WTC11 (cell line): ENCODE results near the gene LGR4.

Experiments used
- ATF3 ChIP-seq: sonication (generic); formaldehyde crosslinking; conservative IDR thresholded peaks from 2 replicates; pipeline ENCODE4 v1.8.1; 2022; ENCODE audit warnings: mild to moderate bottlenecking, missing genetic modification reagents
- CTCF ChIP-seq: fragments of 200-600 bp; IDR thresholded peaks from 2 replicates; pipeline ENCODE4 v1.8.0; 2022; ENCODE audit warnings: antibody characterized with exemption
- ETV6 ChIP-seq: sonication (generic); formaldehyde crosslinking; IDR thresholded peaks from 2 replicates; pipeline ENCODE4 v1.8.1; 2022; ENCODE audit warnings: mild to moderate bottlenecking, missing genetic modification reagents
- MAX ChIP-seq: sonication (generic); formaldehyde crosslinking; IDR thresholded peaks from 2 replicates; pipeline ENCODE4 v1.8.0; 2022; ENCODE audit warnings: mild to moderate bottlenecking, missing genetic modification reagents
- SP1 ChIP-seq: sonication (generic); formaldehyde crosslinking; conservative IDR thresholded peaks from 2 replicates; pipeline ENCODE4 v1.8.1; 2022; ENCODE audit warnings: missing genetic modification reagents
- USF1 ChIP-seq: sonication (generic); formaldehyde crosslinking; IDR thresholded peaks from 2 replicates; pipeline ENCODE4 v1.8.0; 2022; ENCODE audit warnings: mild to moderate bottlenecking, missing genetic modification reagents
- USF2 ChIP-seq: sonication (generic); formaldehyde crosslinking; IDR thresholded peaks from 2 replicates; pipeline ENCODE4 v1.8.1; 2023; ENCODE audit warnings: mild to moderate bottlenecking, missing genetic modification reagents, moderate library complexity
- ZNF317 ChIP-seq: sonication (generic); formaldehyde crosslinking; IDR thresholded peaks from 2 replicates; pipeline ENCODE4 v1.8.1; 2023; ENCODE audit warnings: low read depth, mild to moderate bottlenecking, moderate library complexity, missing genetic modification reagents, borderline replicate concordance
- ZNF423 ChIP-seq: fragments of 250-450 bp; sonication (Bioruptor Pico); IDR thresholded peaks from 2 replicates; pipeline ENCODE4 v2.1.2; 2022; ENCODE audit warnings: mild to moderate bottlenecking, moderate library complexity

- TF ChIP-seq USF2 (CRISPR knock-in tag) (no peak), MAX (CRISPR knock-in tag) (no peak), ZNF317 (CRISPR knock-in tag) (no peak), ATF3 (CRISPR knock-in tag) (no peak), USF1 (CRISPR knock-in tag) (no peak), CTCF (no peak), SP1 (CRISPR knock-in tag) (no peak), ETV6 (no peak), ZNF423 (CRISPR knock-in tag) (no peak)
Measured at GRCh38 chr11:27394781-27395228, 77.8 kb downstream of the LGR4 start.
